Activated naive CD4-positive, alpha-beta T cell treated with anti-CD3 and anti-CD28 coated beads, Interleukin-2, amount 10 ng/mL, durations not matched to agents 7 days and 5 days (primary cell): ENCODE measurements around the gene VWA7.

Experiments
- CTCF ChIA-PET: fragments of 350-600 bp; sonication (Branson Sonifier 250); formaldehyde crosslinking; loops from one replicate; lab custom pipeline; 2021; ENCODE audit warnings: antibody characterized with exemption; lab: Charles Lee
- DNase-seq: peaks from one replicate; pipeline ENCODE4 v3.0.0-alpha.2; 2020
- H3K27ac Mint-ChIP-seq: one replicate; pipeline ENCODE4 v1.8.0; 2021; ENCODE audit warnings: mild to moderate bottlenecking, moderate library complexity, mixed read lengths
- H3K27me3 Mint-ChIP-seq: one replicate; pipeline ENCODE4 v1.8.0; 2021; ENCODE audit warnings: mild to moderate bottlenecking, mixed read lengths
- H3K36me3 Mint-ChIP-seq: one replicate; pipeline ENCODE4 v1.8.0; 2021; ENCODE audit warnings: mixed read lengths
- H3K4me1 Mint-ChIP-seq: one replicate; pipeline ENCODE4 v1.8.0; 2021; ENCODE audit warnings: mixed read lengths
- H3K4me3 Mint-ChIP-seq: one replicate; pipeline ENCODE4 v1.8.0; 2021; ENCODE audit warnings: mild to moderate bottlenecking, moderate library complexity, mixed read lengths
- H3K9me3 Mint-ChIP-seq: one replicate; pipeline ENCODE4 v1.8.0; 2021; ENCODE audit warnings: mixed read lengths

The VWA7 gene

GRCh38 chr6:31721351-31722020, 55.6 kb downstream of the VWA7 start, which contains the start of gene LY6G6C:
Gene LY6G6C, minus strand, starts transcription at chr6:31721746. Its CDS starts 67 bp downstream, at chr6:31721679.
- no peak for DNase-seq
- Mint-ChIP-seq H3K4me1 (peaks cover 22% of the 10 kb centered on the region), H3K9me3 (no peaks in the 10 kb centered on the region), H3K36me3 (peaks cover 8% of the 10 kb centered on the region), H3K27me3 (peaks cover 30% of the 10 kb centered on the region), H3K4me3 (no peak within 1 kb of the TSS), H3K27ac (no peak within 1 kb of the TSS)
- CTCF ChIA-PET, result interaction anchor here (1.3 kb wide), 1 partner anchor 49 kb away, joined by 3 read pairs; no protein-coding TSS in a partner anchor

- peaks cover 11% of the 10 kb centered on the region for H3K4me1 Mint-ChIP-seq
- no peak for DNase-seq
- no peaks in the 10 kb centered on the region for H3K9me3 Mint-ChIP-seq
- no peaks in the 10 kb centered on the region for H3K36me3 Mint-ChIP-seq
- no peak overlapping the region for H3K4me3 Mint-ChIP-seq
- peaks cover 30% of the 10 kb centered on the region for H3K27me3 Mint-ChIP-seq
- no peak overlapping the region for H3K27ac Mint-ChIP-seq
- CTCF ChIA-PET, result no interaction called here
These were observed 56.8 kb downstream of the VWA7 start for GRCh38 chr6:31720196-31720770.

DNA sequence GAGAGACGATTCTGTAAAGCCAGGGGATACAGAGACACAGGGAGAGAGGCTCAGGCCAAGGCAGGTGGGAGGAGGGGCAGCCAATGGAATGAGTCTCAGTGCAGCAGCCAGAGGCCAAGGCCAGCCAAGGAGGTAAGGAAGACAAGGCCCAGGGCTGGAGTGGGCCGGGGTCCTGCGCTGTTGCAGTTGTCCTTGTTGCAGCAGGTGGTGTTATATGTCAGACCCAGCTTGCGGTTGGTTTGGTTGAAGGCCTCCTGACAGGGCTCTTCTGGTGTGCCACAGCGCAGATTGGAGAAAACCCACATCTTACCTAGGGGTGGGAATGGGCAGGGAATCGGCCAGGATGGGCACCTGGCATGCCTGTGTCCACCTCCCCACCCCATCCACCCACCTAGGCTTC, 58.1 kb downstream of the VWA7 start:
- H3K4me1 Mint-ChIP-seq, result peaks cover 12% of the 10 kb centered on the region
- DNase-seq, result no peak
- H3K36me3 Mint-ChIP-seq, result no peaks in the 10 kb centered on the region
- no peaks in the 10 kb centered on the region for H3K9me3 Mint-ChIP-seq
- H3K4me3 Mint-ChIP-seq, result no peak overlapping the region
- CTCF ChIA-PET, result no interaction called here
- H3K27me3 Mint-ChIP-seq, result peaks cover 39% of the 10 kb centered on the region
- no peak overlapping the region for H3K27ac Mint-ChIP-seq

GRCh38 chr6:31718265-31718664, 58.9 kb downstream of the VWA7 start:
- Mint-ChIP-seq H3K27ac (no peak overlapping the region), H3K4me3 (no peak overlapping the region), H3K9me3 (no peaks in the 10 kb centered on the region), H3K27me3 (peaks cover 46% of the 10 kb centered on the region), H3K36me3 (no peaks in the 10 kb centered on the region), H3K4me1 (peaks cover 9% of the 10 kb centered on the region)
- no peak for DNase-seq
- CTCF ChIA-PET, result no interaction called here

- no peaks in the 10 kb centered on the region for H3K9me3 Mint-ChIP-seq
- H3K4me3 Mint-ChIP-seq, result no peak overlapping the region
- CTCF ChIA-PET, result no interaction called here
- no peak for DNase-seq
- H3K27me3 Mint-ChIP-seq, result peaks cover 52% of the 10 kb centered on the region
- no peaks in the 10 kb centered on the region for H3K36me3 Mint-ChIP-seq
- peak overlapping the region; percentile 50 for H3K27ac Mint-ChIP-seq
- H3K4me1 Mint-ChIP-seq, result peaks cover 7% of the 10 kb centered on the region
These were observed 59.5 kb downstream of the VWA7 start for GRCh38 chr6:31717499-31718222.
